ENCODE measurements around the gene INAFM2.

INAFM2 gene

GRCh38 chr15:40323239-40323952 is at the start of gene INAFM2:
Gene INAFM2, plus strand, starts transcription at chr15:40323692. Its CDS starts 364 bp downstream, at chr15:40324056.
- ChIA-PET CTCF (interaction anchor here (0.6 to 1.9 kb wide), 11 partner anchors 8 to 277 kb away, joined by 3 to 24 read pairs (median 3); partner anchors contain the start of genes CCDC9B and PLCB2), POLR2A (interaction anchor here (0.8 to 1.1 kb wide), 3 partner anchors 15 to 83 kb away, joined by 3 to 6 read pairs (median 3); partner anchors contain the start of gene CCDC9B)
- DNase-seq (ENCODE audit: extremely low spot score): peak; percentile 78
- no peak for TF ChIP-seq FOXA1 (IDR thresholded peaks at IDR 0.05)
- TF ChIP-seq FOXK2 (IDR thresholded peaks at IDR 0.05): no peak
- TF ChIP-seq L3MBTL2 (conservative IDR thresholded peaks at IDR 0.05): peak; percentile 79
- no peak for TF ChIP-seq LEF1 (IDR thresholded peaks at IDR 0.05; ENCODE audit: borderline replicate concordance)
- no peak for TF ChIP-seq HDGF (IDR thresholded peaks at IDR 0.05; ENCODE audit: borderline replicate concordance)
- peak; percentile 95 for TF ChIP-seq FOXM1 (IDR thresholded peaks at IDR 0.05; ENCODE audit: borderline replicate concordance)
- no peak for TF ChIP-seq ELF4 (IDR thresholded peaks at IDR 0.05)
- no peak for TF ChIP-seq SUZ12 (IDR thresholded peaks at IDR 0.05)
- TF ChIP-seq ZNF384 (IDR thresholded peaks at IDR 0.05): no peak
- TF ChIP-seq BHLHE40 (IDR thresholded peaks at IDR 0.05; ENCODE audit: borderline replicate concordance): no peak
- no peak for TF ChIP-seq TARDBP (IDR thresholded peaks at IDR 0.05)
- no peak for TF ChIP-seq ARNT (IDR thresholded peaks at IDR 0.05)
- TF ChIP-seq CTBP1 (IDR thresholded peaks at IDR 0.05; ENCODE audit: borderline replicate concordance): no peak
- TF ChIP-seq NFRKB (IDR thresholded peaks at IDR 0.05): no peak
- peak; percentile 56; the same call in 1 of the 2 replicates for TF ChIP-seq PKNOX1 (IDR thresholded peaks at IDR 0.05)
- TF ChIP-seq SP1 (IDR thresholded peaks at IDR 0.05): no peak

- ChIA-PET CTCF (interaction anchor here (0.5 to 3.0 kb wide), 36 partner anchors 9 to 693 kb away, joined by 3 to 56 read pairs (median 4); partner anchors contain the start of genes ANKRD63 and PAK6), POLR2A (interaction anchor here (0.6 to 1.6 kb wide), 2 partner anchors 11 to 176 kb away, joined by 3 read pairs; no protein-coding TSS in a partner anchor)
- DNase-seq (ENCODE audit: extremely low spot score): peak; percentile 61
- TF ChIP-seq FOXK2 (IDR thresholded peaks at IDR 0.05) (no peak), ZNF384 (IDR thresholded peaks at IDR 0.05) (0 out of 2 replicates have a peak, but pooled peaks have one; percentile 22)
Observed at GRCh38 chr15:40274350-40275274, 48.9 kb upstream of the INAFM2 start.

- POLR2A ChIA-PET: no interaction called here
Observed at GRCh38 chr15:40275523-40275922, 48.0 kb upstream of the INAFM2 start.

GRCh38 chr15:40275954-40276353 is 47.5 kb upstream of the INAFM2 start:
- DNase-seq (ENCODE audit: extremely low spot score): no peak
- ChIA-PET CTCF (interaction anchor here (0.9 kb wide), 1 partner anchor 89 kb away, joined by 3 read pairs; no protein-coding TSS in a partner anchor), POLR2A (no interaction called here)
- TF ChIP-seq FOXM1 (IDR thresholded peaks at IDR 0.05; ENCODE audit: borderline replicate concordance) (no peak), NFRKB (IDR thresholded peaks at IDR 0.05) (no peak), L3MBTL2 (conservative IDR thresholded peaks at IDR 0.05) (no peak), FOXA1 (IDR thresholded peaks at IDR 0.05) (no peak), SUZ12 (IDR thresholded peaks at IDR 0.05) (no peak), BHLHE40 (IDR thresholded peaks at IDR 0.05; ENCODE audit: borderline replicate concordance) (no peak), FOXK2 (IDR thresholded peaks at IDR 0.05) (no peak), HDGF (IDR thresholded peaks at IDR 0.05; ENCODE audit: borderline replicate concordance) (no peak), PKNOX1 (IDR thresholded peaks at IDR 0.05) (no peak), ARNT (IDR thresholded peaks at IDR 0.05) (no peak), ELF4 (IDR thresholded peaks at IDR 0.05) (no peak), SP1 (IDR thresholded peaks at IDR 0.05) (no peak), ZNF384 (IDR thresholded peaks at IDR 0.05) (no peak), LEF1 (IDR thresholded peaks at IDR 0.05; ENCODE audit: borderline replicate concordance) (no peak), CTBP1 (IDR thresholded peaks at IDR 0.05; ENCODE audit: borderline replicate concordance) (no peak), TARDBP (IDR thresholded peaks at IDR 0.05) (no peak)

More at GRCh38 chr15:40275523-40275922, 48.0 kb upstream of the INAFM2 start:
- TF ChIP-seq ARNT (IDR thresholded peaks at IDR 0.05) (no peak), FOXM1 (IDR thresholded peaks at IDR 0.05; ENCODE audit: borderline replicate concordance) (no peak), LEF1 (IDR thresholded peaks at IDR 0.05; ENCODE audit: borderline replicate concordance) (no peak), SUZ12 (IDR thresholded peaks at IDR 0.05) (no peak), ZNF384 (IDR thresholded peaks at IDR 0.05) (no peak), BHLHE40 (IDR thresholded peaks at IDR 0.05; ENCODE audit: borderline replicate concordance) (no peak), ELF4 (IDR thresholded peaks at IDR 0.05) (no peak), HDGF (IDR thresholded peaks at IDR 0.05; ENCODE audit: borderline replicate concordance) (no peak), NFRKB (IDR thresholded peaks at IDR 0.05) (no peak), SP1 (IDR thresholded peaks at IDR 0.05) (no peak)
- CTCF ChIA-PET: interaction anchor here (0.7 to 1.4 kb wide), 3 partner anchors 18 to 89 kb away, joined by 3 to 4 read pairs (median 3); no protein-coding TSS in a partner anchor
- no peak for DNase-seq (ENCODE audit: extremely low spot score)

- no peak for DNase-seq (ENCODE audit: extremely low spot score)
- ChIA-PET CTCF (interaction anchor here (4.2 kb wide), 1 partner anchor 32 kb away, joined by 55 read pairs; the partner anchor contains the start of gene PLCB2), POLR2A (no interaction called here)
Observed at GRCh38 chr15:40276927-40277326, 46.6 kb upstream of the INAFM2 start.

More at GRCh38 chr15:40276927-40277326, 46.6 kb upstream of the INAFM2 start:
- TF ChIP-seq HDGF (IDR thresholded peaks at IDR 0.05; ENCODE audit: borderline replicate concordance) (no peak), PKNOX1 (IDR thresholded peaks at IDR 0.05) (no peak), LEF1 (IDR thresholded peaks at IDR 0.05; ENCODE audit: borderline replicate concordance) (no peak)

Data from HEK293T (cell line).